ENCODE measurements around the gene TRAPPC3L.

TRAPPC3L gene

GRCh38 chr6:116461932-116462885 is 83.3 kb downstream of the TRAPPC3L start:
- peak; percentile 19 to 78 for DNase-seq

GRCh38 chr6:116461331-116461931 is 84.1 kb downstream of the TRAPPC3L start, which contains the start of gene CALHM6:
CALHM6 (plus strand) TSS chr6:116461375; CDS start chr6:116461930, 555 bp downstream.
- no peak for DNase-seq

- no peak for DNase-seq
Measured at GRCh38 chr6:116459927-116460326, 85.6 kb downstream of the TRAPPC3L start.

GRCh38 chr6:116458264-116458663 is 87.2 kb downstream of the TRAPPC3L start:
- DNase-seq, result no peak

GRCh38 chr6:116456927-116457326 is 88.6 kb downstream of the TRAPPC3L start:
- DNase-seq, result no peak

GRCh38 chr6:116456106-116456505 is 89.4 kb downstream of the TRAPPC3L start:
- DNase-seq, result no peak

- no peak for DNase-seq
Measured at GRCh38 chr6:116452531-116452930, 93.0 kb downstream of the TRAPPC3L start.

GRCh38 chr6:116451916-116452315 is 93.6 kb downstream of the TRAPPC3L start:
- no peak for DNase-seq

GRCh38 chr6:116450769-116451740 is 94.4 kb downstream of the TRAPPC3L start:
- DNase-seq, result no peak

- DNase-seq, result no peak
Measured at GRCh38 chr6:116450185-116450710, 95.2 kb downstream of the TRAPPC3L start.

GRCh38 chr6:116449565-116449964 is 95.9 kb downstream of the TRAPPC3L start:
- no peak for DNase-seq

GRCh38 chr6:116447496-116448011 is 97.9 kb downstream of the TRAPPC3L start:
- no peak for DNase-seq

GRCh38 chr6:116447052-116447451 is 98.4 kb downstream of the TRAPPC3L start:
- no peak for DNase-seq

- DNase-seq, result peak in 1 of 2 experiments; percentile 19
Measured at GRCh38 chr6:116446399-116446798, 99.1 kb downstream of the TRAPPC3L start.

- DNase-seq, result no peak
Measured at GRCh38 chr6:116445102-116445501, 100.4 kb downstream of the TRAPPC3L start.
